HCT116 (cell line): ENCODE data around the gene DACT1. TPM values are rescaled to one million over a fixed set of nuclear protein-coding genes. Genes with fewer than 3 reads are reported as not detected.

Experiments used
- ATAC-seq: fragments of 200-7000 bp; cut with Tn5 transposase; 2 replicates; pipeline ENCODE4 v1.9.1; 2020; ENCODE audit warnings: mild to moderate bottlenecking, moderate library complexity
- BruUV-seq: library from RNA; stranded (reverse); fragments of 400-500 nt; replicated peaks from 2 replicates; lab custom pipeline; 2021; lab: Mats Ljungman, UMichigan
- CTCF ChIA-PET: fragments of 300-600 bp; sonication (Branson Sonifier 250); formaldehyde crosslinking; loops from one replicate; lab custom pipeline; 2021; ENCODE audit warnings: antibody characterized with exemption; lab: Charles Lee
- POLR2A ChIA-PET: fragments of 300-600, 350-600 bp; sonication (Branson Sonifier 250); formaldehyde crosslinking; loops from one replicate; lab custom pipeline; 2021; ENCODE audit warnings: antibody characterized with exemption; lab: Charles Lee
- RAD21 ChIA-PET, 2 experiments: fragments of 300-600 bp; sonication (Branson Sonifier 250); formaldehyde crosslinking; loops; one replicate each; lab custom pipeline; 2023; ENCODE audit warnings: low total read pairs in 2 of 2; ENCODE audit not compliant: uncharacterized antibody in 2 of 2, unreplicated experiment in 2 of 2, low non-redundant PET in 1 of 2; lab: Charles Lee
- DNase-seq: peaks from one replicate; pipeline ENCODE4 v3.0.0-alpha.2; 2010; ENCODE audit warnings: low read depth, low spot score
- H2AFZ ChIP-seq: fragments of 200-600 bp; shearing (Covaris generic), sonication (generic); 2 replicates; pipeline ENCODE4 v1.6.1; 2017; ENCODE audit warnings: low read depth, mixed run types, mixed read lengths, antibody characterized with exemption, low read length; ENCODE audit not compliant: poor library complexity, severe bottlenecking
- H3K27ac ChIP-seq: 2 replicates; pipeline ENCODE4 v1.5.1; 2012; ENCODE audit warnings: low read depth, low read length
- H3K27me3 ChIP-seq: fragments of 200-600 bp; sonication (generic); 2 replicates; pipeline ENCODE4 v1.6.1; 2016; ENCODE audit warnings: mixed run types, low read length, mixed read lengths; ENCODE audit not compliant: insufficient read depth
- H3K36me3 ChIP-seq, 2 experiments: fragments of 200-500 bp in 1 of 2; fragments of 200-600 bp in 1 of 2; sonication (Bioruptor generic) in 1 of 2; sonication (generic) in 1 of 2; 2 replicates each; pipeline versions ENCODE4 v1.5.1 to v1.6.1; 2014 to 2016; ENCODE audit warnings: low read length in 2 of 2, inconsistent platforms in 1 of 2, mixed read lengths in 1 of 2, mixed run types in 1 of 2; ENCODE audit not compliant: insufficient read depth in 2 of 2, control insufficient read depth in 1 of 2
- H3K4me1 ChIP-seq, 2 experiments: fragments of 200-600 bp in 1 of 2; sonication (generic) in 1 of 2; 2 replicates each; pipeline versions ENCODE4 v1.5.1 to v1.6.1; 2012 to 2017; ENCODE audit warnings: low read length in 2 of 2, inconsistent platforms in 1 of 2, mild to moderate bottlenecking in 1 of 2, mixed read lengths in 1 of 2, mixed run types in 1 of 2, moderate library complexity in 1 of 2; ENCODE audit not compliant: insufficient read depth in 2 of 2, control insufficient read depth in 1 of 2
- H3K4me2 ChIP-seq: fragments of 200-600 bp; sonication (generic); 2 replicates; pipeline ENCODE4 v1.6.1; 2017; ENCODE audit warnings: mixed run types, low read length, mixed read lengths
- H3K4me3 ChIP-seq, 2 experiments: fragments of 200-600 bp in 1 of 2; sonication (generic) in 1 of 2; replicated peaks in 1 of 2; 2 replicates each; pipeline ENCODE4 v1.5.1; 2011 to 2016; ENCODE audit warnings: low read length in 2 of 2, control low read depth in 1 of 2, low read depth in 1 of 2, mild to moderate bottlenecking in 1 of 2, mixed read lengths in 1 of 2, mixed run types in 1 of 2
- H3K79me2 ChIP-seq: fragments of 200-600 bp; sonication (generic); 2 replicates; pipeline ENCODE4 v1.6.1; 2017; ENCODE audit warnings: mild to moderate bottlenecking, mixed run types, low read length, moderate library complexity, mixed read lengths; ENCODE audit not compliant: insufficient read depth
- H3K9ac ChIP-seq: fragments of 200-600 bp; sonication (generic); 2 replicates; pipeline ENCODE4 v1.6.1; 2016; ENCODE audit warnings: low read length, mixed read lengths
- H3K9me2 ChIP-seq: fragments of 200-600 bp; sonication (generic), shearing (Covaris generic); 2 replicates; pipeline ENCODE4 v1.6.1; 2017; ENCODE audit warnings: mixed run types, mild to moderate bottlenecking, moderate library complexity; ENCODE audit not compliant: insufficient read depth
- H3K9me3 ChIP-seq, 2 experiments: fragments of 200-500 bp in 1 of 2; fragments of 200-600 bp in 1 of 2; sonication (Bioruptor generic) in 1 of 2; sonication (generic) in 1 of 2; 2 replicates each; pipeline ENCODE4 v1.6.1; 2014 to 2017; ENCODE audit warnings: low read length in 2 of 2, mixed read lengths in 2 of 2, inconsistent platforms in 1 of 2, low read depth in 1 of 2, mild to moderate bottlenecking in 1 of 2, mixed run types in 1 of 2, moderate library complexity in 1 of 2; ENCODE audit not compliant: control insufficient read depth in 1 of 2, insufficient read depth in 1 of 2
- H4K20me1 ChIP-seq: fragments of 200-600 bp; sonication (generic), shearing (Covaris generic); 2 replicates; pipeline ENCODE4 v1.6.1; 2017; ENCODE audit warnings: mixed run types, mild to moderate bottlenecking, moderate library complexity; ENCODE audit not compliant: insufficient read depth
- CBX3 ChIP-seq: IDR thresholded peaks from 2 replicates; pipeline ENCODE4 v1.6.1; 2012; ENCODE audit warnings: low read depth
- CEBPB ChIP-seq: IDR thresholded peaks from 2 replicates; pipeline ENCODE4 v1.6.1; 2012; ENCODE audit warnings: low read depth
- EZH2 ChIP-seq: fragments of 200-600 bp; sonication (generic); IDR thresholded peaks from 2 replicates; pipeline ENCODE4 v1.6.1; 2017; ENCODE audit warnings: antibody characterized with exemption, mixed run types
- FOSL1 ChIP-seq: IDR thresholded peaks from 2 replicates; pipeline ENCODE4 v1.6.1; 2012; ENCODE audit warnings: low read depth
- JUND ChIP-seq: IDR thresholded peaks from 2 replicates; pipeline ENCODE4 v1.6.1; 2012
- SIN3A ChIP-seq: IDR thresholded peaks from 2 replicates; pipeline ENCODE4 v1.6.1; 2012; ENCODE audit warnings: low read depth
- YY1 ChIP-seq: IDR thresholded peaks from 2 replicates; pipeline ENCODE4 v1.6.1; 2011; ENCODE audit warnings: low read length, low read depth, moderate library complexity, mild to moderate bottlenecking; ENCODE audit not compliant: insufficient replicate concordance; ENCODE audit errors: extremely low read depth
- intact Hi-C: fragments of 100-400 bp; cut with micrococcal nuclease; formaldehyde crosslinking; loops from 2 replicates; pipeline ENCODE4 v1.10.0; 2022
- total RNA-seq: library from RNA; stranded (reverse); gene quantifications from one replicate; pipeline ENCODE4 v1.2.1, GENCODE V29; 2021; ENCODE audit not compliant: unreplicated experiment

DACT1 gene
- total RNA-seq, 1 experiment from 2014 or later, result 1.6 TPM

- TF ChIP-seq FOSL1 (no peak), CBX3 (no peak), YY1 (no peak)
- Histone ChIP-seq H3K9ac (no peak overlapping the region), H3K9me2 (no peaks in the 10 kb centered on the region), H3K27me3 (no peaks in the 10 kb centered on the region), H3K36me3 (no peaks in the 10 kb centered on the region), H4K20me1 (no peaks in the 10 kb centered on the region), H2AFZ (no peak overlapping the region), H3K27ac (no peak overlapping the region), H3K4me2 (no peak overlapping the region), H3K79me2 (no peaks in the 10 kb centered on the region), H3K4me1 (no peaks in the 10 kb centered on the region), H3K4me3 (no peak overlapping the region), H3K9me3 (no peaks in the 10 kb centered on the region)
- ATAC-seq (no peak), DNase-seq (no peak)
- no TSS peak for BruUV-seq
- POLR2A ChIA-PET, result no interaction called here
- CTCF ChIA-PET, result no interaction called here
- RAD21 ChIA-PET, result no interaction called here
- intact Hi-C loops, result no loop called here
These were observed 38.8 kb upstream of the DACT1 start for GRCh38 chr14:58598804-58599525.

- Histone ChIP-seq H3K4me2 (no peak overlapping the region), H3K9me3 (no peaks in the 10 kb centered on the region), H3K27me3 (no peaks in the 10 kb centered on the region), H3K4me1 (no peaks in the 10 kb centered on the region), H3K9me2 (no peaks in the 10 kb centered on the region), H3K9ac (no peak overlapping the region), H4K20me1 (no peaks in the 10 kb centered on the region), H3K4me3 (no peak overlapping the region), H2AFZ (no peak overlapping the region), H3K36me3 (no peaks in the 10 kb centered on the region), H3K79me2 (no peaks in the 10 kb centered on the region), H3K27ac (no peak overlapping the region)
- no peak for TF ChIP-seq CEBPB
- TF ChIP-seq JUND, result no peak
- TF ChIP-seq EZH2, result no peak
- TF ChIP-seq SIN3A, result no peak
- ATAC-seq (no peak), DNase-seq (no peak)
- ChIA-PET RAD21 (no interaction called here), CTCF (no interaction called here), POLR2A (no interaction called here)
- no TSS peak for BruUV-seq
- intact Hi-C loops, result no loop called here
These were observed 38.1 kb upstream of the DACT1 start for GRCh38 chr14:58599707-58600106.
